Osteoblast (primary cell): ENCODE data around the gene TBCEL. TPM values are rescaled to one million over a fixed set of nuclear protein-coding genes. Genes with fewer than 3 reads are reported as not detected.

Experiments
- DNase-seq: peaks from one replicate; pipeline ENCODE4 v3.0.0; 2011; ENCODE audit warnings: low spot score, mixed read lengths; ENCODE audit not compliant: insufficient read length; ENCODE audit errors: missing footprints
- H2AFZ ChIP-seq: 2 replicates; pipeline ENCODE4 v1.6.0; 2011; ENCODE audit warnings: mild to moderate bottlenecking, low read length
- H3K27ac ChIP-seq: 2 replicates; pipeline ENCODE4 v1.5.1; 2011; ENCODE audit warnings: mild to moderate bottlenecking, low read depth, low read length, moderate library complexity
- H3K27me3 ChIP-seq: 2 replicates; pipeline ENCODE4 v1.6.0; 2012; ENCODE audit warnings: mild to moderate bottlenecking, control low read depth, inconsistent platforms, low read length, moderate library complexity; ENCODE audit not compliant: insufficient read depth
- H3K36me3 ChIP-seq: 2 replicates; pipeline ENCODE4 v1.5.1; 2011; ENCODE audit warnings: mild to moderate bottlenecking, low read length, control low read depth, moderate library complexity; ENCODE audit not compliant: insufficient read depth
- H3K4me1 ChIP-seq: 2 replicates; pipeline ENCODE4 v1.5.1; 2011; ENCODE audit warnings: mild to moderate bottlenecking, low read length, control low read depth, moderate library complexity; ENCODE audit not compliant: insufficient read depth
- H3K4me2 ChIP-seq: 2 replicates; pipeline ENCODE4 v1.6.0; 2011; ENCODE audit warnings: mild to moderate bottlenecking, low read length; ENCODE audit not compliant: insufficient read depth
- H3K4me3 ChIP-seq: fragments of 200-600 bp; sonication (generic); 3 replicates; pipeline ENCODE4 v1.5.1; 2012; ENCODE audit warnings: mild to moderate bottlenecking, low read length, inconsistent platforms; ENCODE audit not compliant: insufficient read depth
- H3K79me2 ChIP-seq: 2 replicates; pipeline ENCODE4 v1.6.0; 2012; ENCODE audit warnings: mild to moderate bottlenecking, low read length, control low read depth, inconsistent platforms; ENCODE audit not compliant: insufficient read depth
- H3K9me3 ChIP-seq: 2 replicates; pipeline ENCODE4 v1.5.1; 2011; ENCODE audit warnings: low read depth, low read length, control low read depth
- H4K20me1 ChIP-seq: 2 replicates; pipeline ENCODE4 v1.6.0; 2012; ENCODE audit warnings: mild to moderate bottlenecking, low read length, control low read depth; ENCODE audit not compliant: insufficient read depth
- CTCF ChIP-seq: IDR thresholded peaks from 2 replicates; pipeline ENCODE4 v1.5.1; 2011; ENCODE audit warnings: mild to moderate bottlenecking, low read depth, low read length, moderate library complexity; ENCODE audit errors: extremely low read depth
- total RNA-seq: library from RNA; depleted of rRNA; stranded (reverse); fragments of >200 nt; gene quantifications from 2 replicates; pipeline ENCODE4 v1.2.3, GENCODE V29; 2012

The TBCEL gene
- total RNA-seq, 1 donor = 41.6 TPM

DNA sequence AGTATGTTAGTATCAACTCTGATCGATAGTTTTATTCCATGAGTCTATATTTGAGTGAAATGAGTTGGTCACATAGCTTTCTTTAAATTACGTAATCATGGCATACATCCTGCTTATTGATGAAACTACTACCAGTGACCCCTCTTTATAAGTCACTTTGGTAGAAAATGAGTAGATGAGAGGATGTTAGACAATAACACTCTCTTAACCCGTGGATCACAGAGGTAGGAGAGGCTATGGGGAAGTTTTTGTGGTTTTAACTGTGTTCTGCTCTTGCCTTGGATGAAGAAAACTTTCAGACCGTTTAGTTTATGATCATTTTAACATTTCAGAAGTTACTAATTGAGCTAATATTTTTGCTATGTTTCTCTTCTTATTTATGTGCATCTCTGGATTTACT, 34.0 kb downstream of the TBCEL start:
- H3K79me2 ChIP-seq = no peaks in the 10 kb centered on the region
- no peak overlapping the region for H3K4me3 ChIP-seq
- H3K27ac ChIP-seq = no peak overlapping the region
- no peaks in the 10 kb centered on the region for H3K27me3 ChIP-seq
- H3K36me3 ChIP-seq = peaks cover 30% of the 10 kb centered on the region
- no peak for DNase-seq
- H3K9me3 ChIP-seq = no peaks in the 10 kb centered on the region
- H4K20me1 ChIP-seq = no peaks in the 10 kb centered on the region
- no peak overlapping the region for H2AFZ ChIP-seq
- no peaks in the 10 kb centered on the region for H3K4me1 ChIP-seq
- TF ChIP-seq CTCF = no peak
- H3K4me2 ChIP-seq = no peak overlapping the region

GRCh38 chr11:121058941-121059340, 35.0 kb downstream of the TBCEL start:
- H3K27me3 ChIP-seq = no peaks in the 10 kb centered on the region
- H2AFZ ChIP-seq = no peak overlapping the region
- H3K4me2 ChIP-seq = no peak overlapping the region
- no peaks in the 10 kb centered on the region for H3K4me1 ChIP-seq
- H3K36me3 ChIP-seq = peaks cover 21% of the 10 kb centered on the region
- H3K9me3 ChIP-seq = no peaks in the 10 kb centered on the region
- no peaks in the 10 kb centered on the region for H3K79me2 ChIP-seq
- no peak overlapping the region for H3K4me3 ChIP-seq
- H3K27ac ChIP-seq = no peak overlapping the region
- no peak for TF ChIP-seq CTCF
- DNase-seq = no peak
- H4K20me1 ChIP-seq = no peaks in the 10 kb centered on the region

DNA sequence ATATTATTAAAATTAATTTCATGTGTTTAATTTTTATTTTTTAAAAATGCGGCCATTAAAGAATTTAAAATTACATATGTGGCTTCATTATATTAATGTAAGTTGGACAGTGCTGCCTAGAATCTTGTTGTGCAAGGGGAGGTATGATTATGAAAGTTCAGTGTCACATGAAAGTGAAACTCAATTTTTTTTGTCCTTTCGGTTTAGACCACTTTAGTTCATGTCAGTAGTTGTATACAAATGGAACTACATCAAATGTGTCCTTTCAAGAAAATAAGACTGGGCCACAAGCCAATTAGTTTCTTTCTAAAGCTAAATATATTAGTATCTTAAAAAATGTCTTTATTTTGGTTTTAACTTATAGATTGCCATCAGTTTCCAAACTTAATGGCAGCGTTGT, 35.7 kb downstream of the TBCEL start:
- TF ChIP-seq CTCF = no peak
- H2AFZ ChIP-seq = no peak overlapping the region
- H3K27me3 ChIP-seq = no peaks in the 10 kb centered on the region
- no peaks in the 10 kb centered on the region for H3K4me1 ChIP-seq
- H3K4me3 ChIP-seq = no peak overlapping the region
- DNase-seq = no peak
- H3K36me3 ChIP-seq = peaks cover 16% of the 10 kb centered on the region
- no peaks in the 10 kb centered on the region for H3K79me2 ChIP-seq
- no peak overlapping the region for H3K4me2 ChIP-seq
- no peak overlapping the region for H3K27ac ChIP-seq
- no peaks in the 10 kb centered on the region for H4K20me1 ChIP-seq
- H3K9me3 ChIP-seq = no peaks in the 10 kb centered on the region

DNA sequence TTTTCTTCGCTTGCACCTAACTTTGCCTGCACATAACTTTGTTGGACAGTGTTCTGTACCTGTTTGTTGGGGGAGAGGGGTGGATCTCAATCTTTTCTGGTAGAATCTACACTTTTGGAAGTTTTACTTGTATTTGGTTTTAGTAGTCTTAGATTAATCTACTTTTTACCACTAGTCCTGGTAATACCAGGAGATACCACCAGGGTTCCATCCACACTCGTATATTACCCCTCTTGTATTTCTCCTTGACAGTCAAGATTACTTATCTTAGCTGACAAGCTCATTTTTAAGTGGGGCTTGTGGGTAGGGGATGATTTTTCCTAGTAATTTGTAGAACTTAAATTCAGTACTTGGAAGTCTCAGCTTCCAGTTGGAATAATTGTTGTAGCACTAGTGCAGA, 39.8 kb downstream of the TBCEL start:
- Histone ChIP-seq H3K36me3 (peaks cover 10% of the 10 kb centered on the region), H3K27ac (no peak overlapping the region), H3K4me1 (no peaks in the 10 kb centered on the region), H3K27me3 (no peaks in the 10 kb centered on the region), H4K20me1 (no peaks in the 10 kb centered on the region), H3K4me2 (no peak overlapping the region), H3K4me3 (no peak overlapping the region), H3K79me2 (no peaks in the 10 kb centered on the region), H2AFZ (no peak overlapping the region), H3K9me3 (no peaks in the 10 kb centered on the region)
- peak; percentile 41 for TF ChIP-seq CTCF
- DNase-seq = no peak
